PC-9 (cell line): ENCODE measurements around the gene CD300A.

ENCODE experiments used
- EZH2 ChIP-seq: fragments of 200-600 bp; sonication (generic); IDR thresholded peaks from 2 replicates; pipeline ENCODE4 v1.8.0; 2017; ENCODE audit warnings: antibody characterized with exemption, low read depth
- TF ChIP-seq, protein P1 (sequence below): fragments of 200-600 bp; sonication (generic); conservative IDR thresholded peaks from 2 replicates; pipeline ENCODE4 v1.6.1; 2017; ENCODE audit warnings: mixed run types, antibody characterized with exemption, mild to moderate bottlenecking, moderate library complexity

DNA sequence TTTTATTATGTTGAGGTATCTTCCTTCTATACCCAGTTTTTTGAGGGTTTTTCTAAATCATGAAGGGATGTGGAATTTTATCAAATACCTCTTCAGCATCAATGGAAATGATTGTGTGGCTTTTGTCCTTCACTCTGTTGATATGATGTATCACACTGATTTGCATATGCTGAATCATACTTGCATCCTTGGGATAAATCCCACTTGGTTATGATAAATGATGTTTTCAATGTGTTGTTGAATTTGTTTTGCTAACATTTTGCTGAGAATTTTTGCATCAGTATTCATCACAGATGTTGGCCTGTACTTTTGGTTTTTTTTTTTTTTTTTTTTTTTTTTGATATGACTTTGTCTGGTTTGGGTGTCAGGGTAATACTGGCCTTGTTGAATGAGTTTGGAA is 41.7 kb downstream of the CD300A start:
- TF ChIP-seq, protein P1, sequence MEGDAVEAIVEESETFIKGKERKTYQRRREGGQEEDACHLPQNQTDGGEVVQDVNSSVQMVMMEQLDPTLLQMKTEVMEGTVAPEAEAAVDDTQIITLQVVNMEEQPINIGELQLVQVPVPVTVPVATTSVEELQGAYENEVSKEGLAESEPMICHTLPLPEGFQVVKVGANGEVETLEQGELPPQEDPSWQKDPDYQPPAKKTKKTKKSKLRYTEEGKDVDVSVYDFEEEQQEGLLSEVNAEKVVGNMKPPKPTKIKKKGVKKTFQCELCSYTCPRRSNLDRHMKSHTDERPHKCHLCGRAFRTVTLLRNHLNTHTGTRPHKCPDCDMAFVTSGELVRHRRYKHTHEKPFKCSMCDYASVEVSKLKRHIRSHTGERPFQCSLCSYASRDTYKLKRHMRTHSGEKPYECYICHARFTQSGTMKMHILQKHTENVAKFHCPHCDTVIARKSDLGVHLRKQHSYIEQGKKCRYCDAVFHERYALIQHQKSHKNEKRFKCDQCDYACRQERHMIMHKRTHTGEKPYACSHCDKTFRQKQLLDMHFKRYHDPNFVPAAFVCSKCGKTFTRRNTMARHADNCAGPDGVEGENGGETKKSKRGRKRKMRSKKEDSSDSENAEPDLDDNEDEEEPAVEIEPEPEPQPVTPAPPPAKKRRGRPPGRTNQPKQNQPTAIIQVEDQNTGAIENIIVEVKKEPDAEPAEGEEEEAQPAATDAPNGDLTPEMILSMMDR: no peak
- no peak for TF ChIP-seq EZH2
